CD4-positive, alpha-beta T cell treated with Interleukin-15 for 4 hours (primary cell): ENCODE measurements around the gene GLRA3.
A peak's percentile ranks its signal among the peaks of the same experiment; 100 is the strongest.

Experiments
- DNase-seq: peaks from one replicate; pipeline ENCODE4 v3.0.0-alpha.2; 2020; ENCODE audit warnings: low spot score

Gene GLRA3

DNA sequence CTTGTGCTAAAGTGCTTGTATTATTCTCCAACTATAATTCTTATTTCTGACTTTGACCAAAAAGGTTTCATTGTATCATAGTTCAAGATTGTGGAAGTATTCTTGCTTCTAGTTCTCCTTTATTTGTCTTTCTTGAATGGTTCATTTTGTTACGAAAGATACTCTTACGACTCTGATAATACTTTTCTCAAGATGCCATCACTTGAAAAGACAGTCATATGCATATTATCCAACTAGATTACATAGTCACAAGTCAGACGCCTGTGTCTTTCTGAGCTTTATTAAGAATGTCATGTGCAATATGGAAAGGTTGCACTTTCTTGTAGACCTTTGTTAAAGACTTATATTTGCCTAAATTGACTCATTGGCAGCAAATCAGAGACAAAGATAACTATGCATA, 235.3 kb downstream of the GLRA3 start:
- no peak for DNase-seq

DNA sequence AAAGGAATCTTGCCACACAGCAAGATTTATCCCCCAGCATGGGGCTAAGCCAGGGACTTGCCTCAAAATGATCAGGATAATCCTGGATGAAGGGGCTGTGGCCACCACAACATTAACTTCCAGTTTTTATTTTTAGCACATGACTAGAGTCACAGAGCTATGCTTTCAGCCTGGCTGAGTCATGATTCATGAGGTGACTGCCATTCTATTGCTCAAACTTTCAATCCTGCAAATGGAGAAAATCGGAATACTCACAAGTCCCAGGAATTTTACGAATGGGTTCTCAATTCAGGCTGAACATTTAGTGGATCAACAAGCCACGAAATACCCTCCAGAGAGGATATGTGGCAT, 236.1 kb downstream of the GLRA3 start:
- no peak for DNase-seq

DNA sequence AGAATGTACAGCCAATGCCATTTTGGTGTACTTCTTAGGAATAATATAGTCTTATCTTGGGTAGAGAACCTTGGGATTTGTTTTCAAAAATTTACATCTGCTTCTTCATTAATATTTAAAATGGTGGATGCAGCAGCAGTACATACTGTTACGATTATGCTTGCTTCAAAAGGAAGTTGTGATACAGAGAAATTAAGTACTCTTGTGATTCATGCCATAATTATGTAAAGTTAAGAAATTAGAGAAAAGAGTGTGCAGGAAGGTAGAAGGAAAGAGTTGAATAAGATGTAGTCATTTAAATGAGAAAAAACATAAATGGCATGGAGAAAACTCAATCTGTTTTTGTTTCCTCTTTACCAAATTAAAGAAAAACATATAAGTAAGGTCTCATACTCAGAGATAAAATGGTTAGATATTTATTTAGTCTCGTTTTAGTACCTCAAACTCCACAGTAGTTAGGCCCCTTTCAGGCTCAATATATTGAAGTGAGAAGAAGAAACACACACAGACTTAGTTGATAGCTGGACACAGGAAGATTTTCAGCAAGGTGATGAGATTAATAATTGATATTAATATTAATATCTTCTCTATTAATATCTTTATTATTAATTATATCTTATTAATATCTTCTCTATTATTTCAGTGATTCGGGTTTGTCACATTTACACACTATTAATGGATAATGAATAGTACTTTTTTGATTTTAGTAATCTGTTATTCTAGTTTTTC, 236.6 kb downstream of the GLRA3 start:
- no peak for DNase-seq

DNA sequence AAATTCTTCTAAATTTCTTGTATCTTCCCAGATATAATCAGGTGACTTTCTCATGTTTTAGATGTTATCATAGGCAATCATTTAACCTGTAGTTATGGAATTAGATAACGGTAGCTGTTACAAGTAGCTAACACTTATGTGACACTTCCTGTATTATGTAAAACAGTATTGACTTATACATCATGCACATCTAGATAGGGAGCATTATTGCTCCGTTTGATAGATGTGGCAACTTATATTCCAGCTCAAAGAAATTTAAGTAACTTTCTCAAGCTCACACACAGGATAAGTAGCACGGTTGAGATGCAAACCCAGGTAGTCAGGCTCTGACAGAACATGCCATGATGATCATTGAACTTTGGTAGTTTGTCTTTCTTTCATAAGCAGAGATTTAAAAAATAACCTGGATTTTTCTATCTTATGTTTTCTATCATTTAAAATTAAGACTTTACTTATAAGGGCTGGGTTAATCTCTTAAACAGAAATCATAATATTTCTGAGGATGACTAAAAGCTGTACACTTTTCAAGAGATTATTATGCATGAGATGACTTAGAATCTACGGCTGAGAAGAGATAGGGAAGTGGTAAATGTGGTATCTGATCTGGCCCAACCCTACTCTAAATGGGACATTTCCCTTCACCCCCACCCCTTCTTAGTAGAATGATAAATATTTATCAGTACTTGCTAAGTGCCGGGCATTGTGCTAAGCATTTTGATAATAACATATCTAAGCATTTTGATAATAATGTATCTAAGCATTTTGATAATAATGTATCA, 237.6 kb downstream of the GLRA3 start:
- DNase-seq: peak; percentile 39

GRCh38 chr4:174590336-174590735, 238.7 kb downstream of the GLRA3 start:
- DNase-seq: no peak
